HEK293 (cell line): ENCODE data around the gene ZBTB20.

ENCODE experiments used
- BCL11A ChIP-seq: fragments of 450-650 bp; formaldehyde crosslinking; IDR thresholded peaks from 2 replicates; pipeline ENCODE4 v1.5.1; 2016; ENCODE audit warnings: low read depth, missing biosample characterization, missing genetic modification characterization
- CTCF ChIP-seq: fragments of 450-650 bp; formaldehyde crosslinking; IDR thresholded peaks from 2 replicates; pipeline ENCODE4 v1.5.1; 2016; ENCODE audit warnings: missing biosample characterization, missing genetic modification characterization
- PRDM6 ChIP-seq: fragments of 450-650 bp; formaldehyde crosslinking; IDR thresholded peaks from 2 replicates; pipeline ENCODE4 v1.5.1; 2017; ENCODE audit warnings: missing biosample characterization, missing genetic modification characterization
- ZBTB1 ChIP-seq: fragments of 450-650 bp; formaldehyde crosslinking; IDR thresholded peaks from 2 replicates; pipeline ENCODE4 v1.5.1; 2016; ENCODE audit warnings: missing biosample characterization, missing genetic modification characterization
- ZBTB8A ChIP-seq: fragments of 450-650 bp; formaldehyde crosslinking; IDR thresholded peaks from 2 replicates; pipeline ENCODE4 v1.5.1; 2016; ENCODE audit warnings: missing biosample characterization, missing genetic modification characterization
- ZNF121 ChIP-seq: fragments of 450-650 bp; formaldehyde crosslinking; IDR thresholded peaks from 2 replicates; pipeline ENCODE4 v1.5.1; 2016; ENCODE audit warnings: missing biosample characterization, missing genetic modification characterization
- ZNF132 ChIP-seq: fragments of 450-650 bp; formaldehyde crosslinking; IDR thresholded peaks from 2 replicates; pipeline ENCODE4 v1.5.1; 2017; ENCODE audit warnings: missing biosample characterization, missing genetic modification characterization, borderline replicate concordance
- ZNF311 ChIP-seq: fragments of 450-650 bp; formaldehyde crosslinking; IDR thresholded peaks from 2 replicates; pipeline ENCODE4 v1.5.1; 2017; ENCODE audit warnings: missing biosample characterization, missing genetic modification characterization, borderline replicate concordance
- ZNF513 ChIP-seq: fragments of 450-650 bp; IDR thresholded peaks from 2 replicates; pipeline ENCODE4 v1.5.1; 2018; ENCODE audit warnings: missing biosample characterization, missing genetic modification characterization
- ZNF596 ChIP-seq: fragments of 450-650 bp; IDR thresholded peaks from 2 replicates; pipeline ENCODE4 v1.5.0; 2018; ENCODE audit warnings: missing biosample characterization, mild to moderate bottlenecking, missing genetic modification characterization, moderate library complexity
- TF ChIP-seq, protein P1 (sequence below): fragments of 450-650 bp; formaldehyde crosslinking; IDR thresholded peaks from 2 replicates; pipeline ENCODE4 v1.5.1; 2016; ENCODE audit warnings: missing biosample characterization, missing genetic modification characterization, borderline replicate concordance
- TF ChIP-seq, protein P2 (sequence below): fragments of 450-650 bp; formaldehyde crosslinking; IDR thresholded peaks from 2 replicates; pipeline ENCODE4 v1.5.1; 2017; ENCODE audit warnings: missing biosample characterization, missing genetic modification characterization

GRCh38 chr3:114538211-114538610, 608.9 kb downstream of the ZBTB20 start:
- TF ChIP-seq BCL11A (tag by site-specific recombination) (no peak), ZNF596 (tag by site-specific recombination) (no peak), CTCF (tag by site-specific recombination) (no peak), ZBTB1 (tag by site-specific recombination) (no peak), ZNF132 (tag by site-specific recombination) (no peak), ZNF121 (no peak), PRDM6 (tag by site-specific recombination) (no peak), ZBTB8A (no peak), ZNF311 (tag by site-specific recombination) (no peak), ZNF513 (tag by site-specific recombination) (no peak)
- TF ChIP-seq, protein P1, sequence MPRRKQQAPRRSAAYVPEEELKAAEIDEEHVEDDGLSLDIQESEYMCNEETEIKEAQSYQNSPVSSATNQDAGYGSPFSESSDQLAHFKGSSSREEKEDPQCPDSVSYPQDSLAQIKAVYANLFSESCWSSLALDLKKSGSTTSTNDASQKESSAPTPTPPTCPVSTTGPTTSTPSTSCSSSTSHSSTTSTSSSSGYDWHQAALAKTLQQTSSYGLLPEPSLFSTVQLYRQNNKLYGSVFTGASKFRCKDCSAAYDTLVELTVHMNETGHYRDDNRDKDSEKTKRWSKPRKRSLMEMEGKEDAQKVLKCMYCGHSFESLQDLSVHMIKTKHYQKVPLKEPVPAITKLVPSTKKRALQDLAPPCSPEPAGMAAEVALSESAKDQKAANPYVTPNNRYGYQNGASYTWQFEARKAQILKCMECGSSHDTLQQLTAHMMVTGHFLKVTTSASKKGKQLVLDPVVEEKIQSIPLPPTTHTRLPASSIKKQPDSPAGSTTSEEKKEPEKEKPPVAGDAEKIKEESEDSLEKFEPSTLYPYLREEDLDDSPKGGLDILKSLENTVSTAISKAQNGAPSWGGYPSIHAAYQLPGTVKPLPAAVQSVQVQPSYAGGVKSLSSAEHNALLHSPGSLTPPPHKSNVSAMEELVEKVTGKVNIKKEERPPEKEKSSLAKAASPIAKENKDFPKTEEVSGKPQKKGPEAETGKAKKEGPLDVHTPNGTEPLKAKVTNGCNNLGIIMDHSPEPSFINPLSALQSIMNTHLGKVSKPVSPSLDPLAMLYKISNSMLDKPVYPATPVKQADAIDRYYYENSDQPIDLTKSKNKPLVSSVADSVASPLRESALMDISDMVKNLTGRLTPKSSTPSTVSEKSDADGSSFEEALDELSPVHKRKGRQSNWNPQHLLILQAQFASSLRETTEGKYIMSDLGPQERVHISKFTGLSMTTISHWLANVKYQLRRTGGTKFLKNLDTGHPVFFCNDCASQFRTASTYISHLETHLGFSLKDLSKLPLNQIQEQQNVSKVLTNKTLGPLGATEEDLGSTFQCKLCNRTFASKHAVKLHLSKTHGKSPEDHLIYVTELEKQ (tag by site-specific recombination) = no peak
- TF ChIP-seq, protein P2, sequence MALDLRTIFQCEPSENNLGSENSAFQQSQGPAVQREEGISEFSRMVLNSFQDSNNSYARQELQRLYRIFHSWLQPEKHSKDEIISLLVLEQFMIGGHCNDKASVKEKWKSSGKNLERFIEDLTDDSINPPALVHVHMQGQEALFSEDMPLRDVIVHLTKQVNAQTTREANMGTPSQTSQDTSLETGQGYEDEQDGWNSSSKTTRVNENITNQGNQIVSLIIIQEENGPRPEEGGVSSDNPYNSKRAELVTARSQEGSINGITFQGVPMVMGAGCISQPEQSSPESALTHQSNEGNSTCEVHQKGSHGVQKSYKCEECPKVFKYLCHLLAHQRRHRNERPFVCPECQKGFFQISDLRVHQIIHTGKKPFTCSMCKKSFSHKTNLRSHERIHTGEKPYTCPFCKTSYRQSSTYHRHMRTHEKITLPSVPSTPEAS (tag by site-specific recombination) = no peak
